Left colon (tissue), 2 donors: Measurements from ENCODE around the gene LYSMD4. TPM values are rescaled to one million over a fixed set of nuclear protein-coding genes. Genes with fewer than 3 reads are reported as not detected.

Experiments used
- ATAC-seq: fragments of 200-7000 bp; cut with Tn5 transposase; one replicate; pipeline ENCODE4 v1.9.1; 2020; ENCODE audit warnings: mild to moderate bottlenecking, moderate library complexity
- DNase-seq, 2 donors: peaks; one replicate each; pipeline ENCODE4 v3.0.0-alpha.2; 2020
- intact Hi-C, 2 donors: fragments of 100-400 bp; cut with DNase I in 1 of 2; cut with micrococcal nuclease in 1 of 2; formaldehyde crosslinking; loops; one replicate each; pipeline versions ENCODE4 v1.11.2 to v1.14.0; 2022; cut with DNase I, micrococcal nuclease
- total RNA-seq, 2 donors: library from RNA; stranded (reverse); fragmentation: NEBNext Ultra II Directional; extraction: Animal tissue kit (Norgen Biotek cat#: 25700); gene quantifications; one replicate each; pipeline ENCODE4 v1.2.1, GENCODE V29; 2021
- donor health status: DM: no; HTN: no; CAD: no.
- donor health status: DM: yes; HTN: yes; CAD: no.

Gene LYSMD4
- total RNA-seq, 2 donors from 2014 or later: 6.0 to 10.2 TPM

DNA sequence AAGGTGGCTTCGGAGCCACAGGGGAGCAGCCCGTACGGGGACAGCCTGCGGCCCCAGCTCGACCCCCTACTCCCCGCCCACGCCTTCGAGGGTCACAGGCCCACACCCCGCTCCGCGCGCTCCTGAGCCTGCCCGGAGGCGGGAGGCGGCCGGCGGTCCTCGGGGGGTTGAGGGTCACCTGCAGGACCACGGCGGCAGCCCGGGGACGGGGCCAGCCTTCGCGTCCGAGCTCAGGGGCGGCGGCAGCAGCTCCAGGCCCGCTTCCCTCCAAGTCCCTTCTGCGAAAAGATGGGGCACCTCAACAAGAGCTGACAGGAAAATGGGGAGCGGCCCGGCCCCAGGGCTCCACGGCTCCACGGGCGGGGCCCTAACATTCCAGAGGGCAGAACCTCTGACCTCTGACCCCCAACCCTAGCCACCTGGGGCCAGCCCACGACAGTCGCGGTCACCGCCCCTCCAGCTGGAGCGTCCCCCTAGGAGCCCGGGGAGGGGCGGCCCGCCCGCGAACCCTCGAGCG is 428 bp downstream of the LYSMD4 start:
- DNase-seq (peak; percentile 38 to 59), ATAC-seq (peak; percentile 16)
- intact Hi-C loops: no loop called here

DNA sequence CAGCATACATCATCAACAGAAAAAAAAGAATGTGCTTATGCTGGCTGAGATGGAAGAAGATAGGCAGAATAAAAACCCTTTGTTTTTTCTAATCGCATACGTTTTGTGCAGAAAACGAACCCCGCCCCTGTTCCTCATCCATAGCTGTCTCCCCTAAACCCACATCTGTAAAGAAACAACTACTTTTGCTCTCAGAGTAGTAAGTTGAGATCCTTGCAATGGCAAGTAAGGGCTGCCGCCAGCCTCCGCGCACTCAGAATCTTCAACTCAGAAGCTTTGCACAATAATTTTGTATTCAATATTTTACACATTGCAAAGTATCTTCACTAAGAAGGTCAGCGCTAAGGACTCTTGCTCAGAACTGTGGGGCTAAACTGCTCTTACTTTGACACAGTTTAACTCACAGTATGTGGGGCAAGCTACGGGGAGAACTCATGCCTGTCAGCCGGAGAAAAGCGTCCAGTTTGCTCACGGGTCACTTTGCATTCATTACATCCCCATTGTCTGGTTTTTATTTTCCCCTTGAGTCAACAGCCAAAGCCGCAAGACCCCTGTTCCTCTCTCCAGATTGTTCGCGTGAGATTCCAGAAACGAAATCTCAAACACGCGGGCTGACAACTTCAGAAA is 1.0 kb downstream of the LYSMD4 start:
- DNase-seq: no peak
- no peak for ATAC-seq
- intact Hi-C loops: no loop called here

- DNase-seq: no peak
- ATAC-seq: no peak
- intact Hi-C loops: no loop called here
Observed at GRCh38 chr15:99731336-99732123, 1.7 kb downstream of the LYSMD4 start.

DNA sequence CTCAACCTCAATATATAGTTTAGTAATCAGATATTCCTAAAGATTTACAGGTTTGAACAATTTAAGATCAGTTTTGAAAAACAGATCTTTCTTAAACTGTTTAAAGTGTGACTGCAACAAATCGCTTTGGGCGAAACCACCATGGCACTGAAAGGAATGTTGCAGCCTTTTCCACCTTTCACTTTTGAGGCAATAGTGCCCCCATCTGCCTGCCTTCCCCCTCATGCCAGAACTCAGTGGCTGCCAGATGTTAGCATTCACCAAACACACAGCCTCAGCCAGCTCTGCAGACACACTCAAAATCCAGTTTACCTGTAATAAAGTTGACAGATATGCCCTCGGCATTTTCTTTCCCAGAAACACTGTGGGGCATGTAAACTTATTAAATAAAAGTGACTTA is 3.3 kb downstream of the LYSMD4 start:
- no peak for ATAC-seq
- intact Hi-C loops: no loop called here
- no peak for DNase-seq

DNA sequence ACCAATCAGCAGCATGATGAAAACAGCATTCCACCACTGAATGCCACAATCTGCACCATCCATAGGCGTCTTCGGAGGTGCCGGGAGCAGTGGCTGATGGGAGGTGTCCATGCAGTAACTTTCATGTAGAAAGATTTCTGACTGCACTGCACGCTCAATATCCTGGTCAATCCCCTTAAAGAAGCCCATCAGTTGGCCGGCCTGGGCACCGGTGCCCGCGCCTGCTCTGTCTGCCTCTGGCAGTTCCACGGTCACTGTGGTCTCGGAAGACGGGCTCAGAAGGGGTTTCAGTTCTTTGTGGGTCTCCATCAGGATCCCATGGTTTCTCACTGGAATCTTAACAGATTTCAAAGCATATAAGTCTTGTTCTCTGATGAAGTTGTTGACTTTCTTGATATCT is 3.9 kb downstream of the LYSMD4 start:
- DNase-seq (no peak), ATAC-seq (no peak)
- intact Hi-C loops: no loop called here

DNA sequence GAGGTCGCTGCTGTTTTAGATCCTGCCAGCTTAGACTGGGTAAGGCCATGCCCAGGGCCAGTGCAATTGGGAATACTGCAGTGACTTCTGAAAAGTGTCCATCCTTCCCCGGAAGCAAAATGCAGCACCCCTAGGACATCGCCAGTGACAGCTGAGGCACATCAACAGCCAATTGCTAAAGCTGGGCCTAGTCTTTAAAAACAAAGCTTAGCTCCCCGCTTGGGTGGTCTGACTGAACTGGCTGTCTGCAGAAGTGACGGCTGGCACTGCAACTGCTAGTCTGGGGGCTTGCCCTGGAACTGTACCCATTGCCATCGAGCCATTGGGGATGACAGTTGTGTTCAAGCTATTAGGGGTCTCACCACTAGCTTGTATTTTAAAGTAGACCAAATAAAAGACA is 4.3 kb downstream of the LYSMD4 start:
- ATAC-seq (no peak), DNase-seq (no peak)
- intact Hi-C loops: no loop called here

- ATAC-seq: no peak
- intact Hi-C loops: no loop called here
- DNase-seq: no peak
Observed at GRCh38 chr15:99727733-99728132, 5.5 kb downstream of the LYSMD4 start.

GRCh38 chr15:99727330-99727729 is 5.9 kb downstream of the LYSMD4 start:
- ATAC-seq (no peak), DNase-seq (no peak)
- intact Hi-C loops: no loop called here

- ATAC-seq: no peak
- no peak for DNase-seq
- intact Hi-C loops: no loop called here
Observed at GRCh38 chr15:99726333-99726732, 6.9 kb downstream of the LYSMD4 start.

DNA sequence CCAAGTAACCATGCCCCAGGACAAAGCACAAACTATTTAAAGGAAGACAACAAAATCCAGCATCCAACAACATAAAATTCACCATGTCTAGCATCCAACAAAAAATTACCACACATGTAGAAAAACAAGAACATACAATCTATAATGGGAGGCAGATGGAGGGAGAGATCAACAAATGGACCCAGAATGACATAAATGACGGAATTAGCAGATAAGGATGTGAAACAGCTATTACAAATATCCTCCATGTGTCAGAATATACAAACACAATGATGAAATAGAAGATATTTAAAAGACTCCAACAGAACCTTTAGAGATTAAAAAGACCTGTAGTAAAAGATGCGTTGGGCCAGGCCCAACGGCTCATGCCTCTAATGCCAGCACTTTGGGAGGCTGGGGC is 10.8 kb downstream of the LYSMD4 start:
- intact Hi-C loops: no loop called here

DNA sequence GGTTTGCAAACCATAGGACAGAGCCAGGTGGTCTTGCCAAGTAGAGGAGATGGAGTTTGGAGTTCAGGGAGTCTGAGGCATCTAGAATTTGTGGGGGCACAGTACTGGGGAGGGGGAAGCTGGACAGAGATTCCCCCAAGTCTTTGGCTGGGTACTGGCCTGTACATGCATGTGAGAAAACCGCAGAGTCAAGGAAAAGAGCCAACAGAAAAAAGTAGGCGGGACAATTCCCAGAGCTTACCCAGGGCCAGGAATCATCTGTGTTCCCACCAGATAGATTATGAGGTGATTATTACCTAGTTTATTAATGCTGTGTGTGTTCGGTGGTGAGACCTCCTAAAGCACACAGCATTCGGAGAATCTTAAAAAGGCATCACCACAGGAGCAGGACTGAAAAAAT is 11.3 kb downstream of the LYSMD4 start:
- DNase-seq (no peak), ATAC-seq (no peak)
- intact Hi-C loops: no loop called here

More for the DNA sequence above, 10.8 kb downstream of the LYSMD4 start:
- ATAC-seq: no peak
- no peak for DNase-seq

- ATAC-seq (peak; percentile 47), DNase-seq (no peak)
- intact Hi-C loops: no loop called here
Observed at GRCh38 chr15:99721104-99721778, 12.0 kb downstream of the LYSMD4 start.

DNA sequence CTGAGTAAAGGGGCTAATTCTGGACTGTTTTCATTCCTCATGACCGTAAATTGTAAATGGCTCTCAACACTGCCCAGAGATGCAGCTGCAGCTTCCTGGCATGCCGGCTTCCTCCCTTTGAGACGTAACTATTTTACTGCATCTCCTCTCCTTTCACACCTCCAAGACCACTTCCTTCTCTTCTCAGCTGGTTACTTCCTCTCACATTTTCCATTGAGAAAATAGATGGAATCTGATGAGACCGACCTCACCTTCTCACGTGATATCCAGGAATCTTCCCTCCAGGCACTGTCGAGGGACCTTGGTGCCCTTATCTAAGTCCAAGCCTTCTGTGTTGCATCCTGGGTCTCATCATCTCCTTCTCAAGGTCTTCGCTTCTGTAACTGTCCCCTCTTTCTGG is 12.7 kb downstream of the LYSMD4 start:
- intact Hi-C loops: no loop called here
- ATAC-seq: no peak
- DNase-seq: no peak

DNA sequence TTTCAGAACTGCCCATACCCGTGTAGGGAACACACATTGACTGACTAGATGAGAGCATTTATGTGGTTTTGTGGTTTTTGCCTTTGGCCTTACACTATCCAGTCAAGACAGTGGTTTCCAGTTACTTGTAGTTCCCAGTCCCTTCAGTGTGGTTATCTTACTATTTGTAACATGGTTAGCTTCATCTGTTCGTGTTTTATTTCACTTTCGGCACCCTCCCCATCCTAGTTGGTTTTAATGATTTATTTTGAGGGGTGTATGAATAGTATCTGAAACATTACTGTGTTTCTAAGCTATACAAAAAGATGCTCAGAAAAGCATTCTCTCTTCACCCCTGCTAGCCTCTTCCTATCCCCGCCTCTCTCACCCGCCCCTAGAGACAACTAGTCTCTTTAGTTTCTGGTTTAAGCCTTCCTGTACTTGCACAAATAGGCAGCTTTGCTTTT is 14.1 kb downstream of the LYSMD4 start:
- ATAC-seq: no peak
- no peak for DNase-seq
- intact Hi-C loops: no loop called here

GRCh38 chr15:99718421-99718820 is 14.8 kb downstream of the LYSMD4 start:
- ATAC-seq (no peak), DNase-seq (no peak)
- intact Hi-C loops: no loop called here

DNA sequence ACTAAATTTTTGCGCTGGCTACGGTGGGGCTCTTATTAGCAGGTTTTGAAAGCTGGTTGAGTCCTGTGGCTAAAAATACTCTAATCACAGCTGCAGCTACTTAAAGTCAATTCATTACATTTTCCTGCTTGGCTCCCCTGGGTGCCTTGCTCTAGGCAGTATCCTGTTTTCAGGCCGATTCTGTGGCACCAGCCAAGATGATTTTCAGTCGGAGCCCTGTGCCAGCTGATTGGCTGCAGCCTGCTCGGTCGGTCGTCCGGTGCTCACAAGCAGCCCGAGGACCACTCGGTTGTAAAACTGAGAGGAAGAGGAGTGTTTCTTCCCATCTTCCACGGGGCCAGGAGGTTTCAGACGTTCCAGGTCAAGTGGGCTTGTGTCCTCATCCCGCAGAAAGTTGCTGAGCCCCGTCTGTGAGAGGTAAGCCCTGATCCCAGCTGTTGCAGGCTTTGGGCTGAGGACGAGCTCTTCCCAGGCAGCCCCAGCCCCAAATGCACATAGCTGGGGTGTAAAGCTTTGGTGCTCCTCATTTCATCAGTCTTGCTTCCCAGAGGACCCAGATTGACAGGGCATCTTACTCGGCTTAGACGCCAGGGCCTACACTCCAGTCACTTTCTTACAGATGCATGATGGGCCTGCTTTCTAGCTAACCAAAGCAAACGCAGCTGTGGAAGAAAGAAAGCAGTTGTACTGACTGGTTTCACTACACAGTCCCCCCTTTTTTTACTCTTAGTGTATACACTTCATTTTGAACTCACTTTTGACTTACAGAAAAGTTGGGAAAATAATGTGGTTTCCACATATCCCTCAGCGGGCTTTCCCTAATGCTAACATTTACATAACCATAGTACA is 15.9 kb downstream of the LYSMD4 start:
- ATAC-seq (peak; percentile 17), DNase-seq (no peak)
- intact Hi-C loops: no loop called here

- no peak for DNase-seq
- ATAC-seq: no peak
- intact Hi-C loops: no loop called here
Observed at GRCh38 chr15:99716540-99717095, 16.6 kb downstream of the LYSMD4 start.

GRCh38 chr15:99712415-99712814 is 20.8 kb downstream of the LYSMD4 start:
- intact Hi-C loops: no loop called here
- DNase-seq: no peak
- no peak for ATAC-seq

DNA sequence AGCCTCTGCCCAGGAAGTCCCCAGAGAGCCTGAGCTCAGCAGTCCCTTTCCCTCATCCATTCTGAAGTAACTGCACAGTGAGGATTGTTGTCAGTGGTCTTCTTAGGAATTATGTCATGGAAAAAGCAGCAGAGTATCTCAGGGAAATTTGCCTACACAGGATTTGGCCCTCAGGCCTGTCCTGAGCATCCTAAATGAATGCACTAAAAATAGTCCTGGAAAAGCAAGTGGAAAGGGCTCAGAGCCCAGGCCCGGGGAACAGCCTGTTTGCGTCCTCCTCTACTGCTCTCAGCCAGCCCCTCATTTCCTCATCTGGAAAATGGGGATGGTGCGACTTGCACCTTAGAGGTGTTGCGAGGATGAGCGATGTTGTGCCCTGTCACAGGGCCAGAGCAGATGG is 21.6 kb downstream of the LYSMD4 start:
- DNase-seq (no peak), ATAC-seq (no peak)
- intact Hi-C loops: no loop called here
